ENCODE measurements around the gene SPSB3. TPM values are rescaled to one million over a fixed set of nuclear protein-coding genes. Genes with fewer than 3 reads are reported as not detected.

SPSB3 gene
- total and polyA plus RNA-seq, 2 of the 4 experiments (the other 2 are of a cell fraction), result 9.1 to 30.8 TPM

DNA sequence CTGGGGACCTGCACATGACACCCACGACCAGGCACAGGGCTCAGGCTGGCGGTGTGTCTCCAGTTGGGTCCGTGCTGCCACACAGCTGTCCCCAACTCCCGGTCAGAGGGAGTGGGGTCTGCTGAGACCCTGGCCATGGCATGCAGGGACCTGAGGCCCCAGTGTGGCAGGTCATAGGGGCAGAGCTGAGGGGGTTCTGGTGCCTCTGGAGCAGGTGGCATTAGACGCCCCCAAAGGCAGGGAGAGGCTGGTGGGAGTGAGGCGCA lies 4.6 kb upstream of the SPSB3 start:
- DNase-seq (no peak), ATAC-seq (ENCODE audit: low read depth) (no peak)
- in situ Hi-C loops (cut with MboI; ENCODE audit: low sequenced_read_pairs), result no loop called here
- ChIA-PET POLR2A (ENCODE audit: unreplicated experiment) (no interaction called here), CTCF (no interaction called here)
- 83% methylated on average over 1 of the region's 6 CpGs; no CpG with 5 or more reads in 1 of the 2 experiments for WGBS, 2 experiments (ENCODE audit: extremely low coverage in 2 of 2, insufficient read length in 1 of 2)
- no peak overlapping the region for H3K56ac ChIP-seq (ENCODE audit: extremely low read depth, insufficient read depth, low read length)
- no peak overlapping the region for H3K4me3 ChIP-seq (ENCODE audit: insufficient read depth, low read depth, low read length)
- H3K36me3 ChIP-seq (ENCODE audit: control insufficient read depth, insufficient read depth, low read length), result peaks cover 34% of the 10 kb centered on the region
- H2BK120ac ChIP-seq (ENCODE audit: low read depth, low read length), result no peak overlapping the region
- dilution Hi-C loops (cut with HindIII; ENCODE audit: low sequenced_read_pairs, unreplicated experiment), result no loop called here
- no peaks in the 10 kb centered on the region for H3K9me3 ChIP-seq (ENCODE audit: control insufficient read depth, insufficient read depth, low read length)
- intact Hi-C loops (cut with micrococcal nuclease), result no loop called here
- H3K23ac ChIP-seq (ENCODE audit: low read depth, low read length), result no peak overlapping the region
- H3K18ac ChIP-seq (ENCODE audit: low read depth, low read length), result no peak overlapping the region
- H3K4me2 ChIP-seq (ENCODE audit: low read depth, low read length), result no peak overlapping the region
- H3K4ac ChIP-seq (ENCODE audit: low read depth, low read length), result no peak overlapping the region
- H3K9me1 ChIP-seq (ENCODE audit: insufficient read depth, low read length), result peaks cover 4% of the 10 kb centered on the region; the same call in 1 of the 2 replicates
- H2BK5ac ChIP-seq (ENCODE audit: low read depth, low read length, poor library complexity, severe bottlenecking), result no peak overlapping the region
- H2AK5ac ChIP-seq (ENCODE audit: low read depth, low read length), result no peak overlapping the region
- no peak overlapping the region for H2BK20ac ChIP-seq (ENCODE audit: low read depth, low read length)
- no peak overlapping the region for H3K27ac ChIP-seq (ENCODE audit: insufficient read depth, low read length)
- no peak overlapping the region for H4K5ac ChIP-seq (ENCODE audit: low read depth, low read length)
- no peak overlapping the region for H3K14ac ChIP-seq (replicated peaks; ENCODE audit: low read depth, low read length)
- H3K4me1 ChIP-seq (ENCODE audit: control insufficient read depth, insufficient read depth, low read length), result no peaks in the 10 kb centered on the region
- H3K27me3 ChIP-seq (ENCODE audit: control insufficient read depth, insufficient read depth, low read length), result no peaks in the 10 kb centered on the region
- no peak overlapping the region for H4K91ac ChIP-seq (ENCODE audit: insufficient read depth, low read depth, low read length)
- H4K8ac ChIP-seq (ENCODE audit: low read depth in 2 of 2, low read length in 2 of 2), result no peak overlapping the region
- H2AK9ac ChIP-seq (replicated peaks; ENCODE audit: low read depth, low read length, poor library complexity), result no peak overlapping the region
- H2AFZ ChIP-seq (replicated peaks; ENCODE audit: low read length, poor library complexity), result no peak overlapping the region
- BruUV-seq (replicated peaks), result no TSS peak
- H3K79me1 ChIP-seq (ENCODE audit: low read depth in 1 of 2, low read length in 2 of 2), result peaks cover 12 to 40% of the 10 kb centered on the region in 2 experiments; a peak in 3 of 4 replicates
- no peak overlapping the region for H3K9ac ChIP-seq (ENCODE audit: low read depth, low read length)
- H4K20me1 ChIP-seq (ENCODE audit: insufficient read depth, low read length), result peaks cover 38% of the 10 kb centered on the region
- TF ChIP-seq, protein P1, sequence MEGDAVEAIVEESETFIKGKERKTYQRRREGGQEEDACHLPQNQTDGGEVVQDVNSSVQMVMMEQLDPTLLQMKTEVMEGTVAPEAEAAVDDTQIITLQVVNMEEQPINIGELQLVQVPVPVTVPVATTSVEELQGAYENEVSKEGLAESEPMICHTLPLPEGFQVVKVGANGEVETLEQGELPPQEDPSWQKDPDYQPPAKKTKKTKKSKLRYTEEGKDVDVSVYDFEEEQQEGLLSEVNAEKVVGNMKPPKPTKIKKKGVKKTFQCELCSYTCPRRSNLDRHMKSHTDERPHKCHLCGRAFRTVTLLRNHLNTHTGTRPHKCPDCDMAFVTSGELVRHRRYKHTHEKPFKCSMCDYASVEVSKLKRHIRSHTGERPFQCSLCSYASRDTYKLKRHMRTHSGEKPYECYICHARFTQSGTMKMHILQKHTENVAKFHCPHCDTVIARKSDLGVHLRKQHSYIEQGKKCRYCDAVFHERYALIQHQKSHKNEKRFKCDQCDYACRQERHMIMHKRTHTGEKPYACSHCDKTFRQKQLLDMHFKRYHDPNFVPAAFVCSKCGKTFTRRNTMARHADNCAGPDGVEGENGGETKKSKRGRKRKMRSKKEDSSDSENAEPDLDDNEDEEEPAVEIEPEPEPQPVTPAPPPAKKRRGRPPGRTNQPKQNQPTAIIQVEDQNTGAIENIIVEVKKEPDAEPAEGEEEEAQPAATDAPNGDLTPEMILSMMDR (conservative IDR thresholded peaks at IDR 0.05; ENCODE audit: low read depth, low read length), result no peak
- no peak for TF ChIP-seq RFX5 (IDR thresholded peaks at IDR 0.05; ENCODE audit: low read depth, low read length)
- no peak for TF ChIP-seq RCOR1 (IDR thresholded peaks at IDR 0.05; ENCODE audit: insufficient replicate concordance, low read length)
- TF ChIP-seq SMC3 (IDR thresholded peaks at IDR 0.05; ENCODE audit: low read depth, low read length), result no peak
- TF ChIP-seq, protein P2, sequence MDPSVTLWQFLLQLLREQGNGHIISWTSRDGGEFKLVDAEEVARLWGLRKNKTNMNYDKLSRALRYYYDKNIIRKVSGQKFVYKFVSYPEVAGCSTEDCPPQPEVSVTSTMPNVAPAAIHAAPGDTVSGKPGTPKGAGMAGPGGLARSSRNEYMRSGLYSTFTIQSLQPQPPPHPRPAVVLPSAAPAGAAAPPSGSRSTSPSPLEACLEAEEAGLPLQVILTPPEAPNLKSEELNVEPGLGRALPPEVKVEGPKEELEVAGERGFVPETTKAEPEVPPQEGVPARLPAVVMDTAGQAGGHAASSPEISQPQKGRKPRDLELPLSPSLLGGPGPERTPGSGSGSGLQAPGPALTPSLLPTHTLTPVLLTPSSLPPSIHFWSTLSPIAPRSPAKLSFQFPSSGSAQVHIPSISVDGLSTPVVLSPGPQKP (IDR thresholded peaks at IDR 0.05; ENCODE audit: borderline replicate concordance, low read depth, low read length), result no peak
- no peak for TF ChIP-seq RAD21 (IDR thresholded peaks at IDR 0.05; ENCODE audit: low read length)
- TF ChIP-seq, protein P3, sequence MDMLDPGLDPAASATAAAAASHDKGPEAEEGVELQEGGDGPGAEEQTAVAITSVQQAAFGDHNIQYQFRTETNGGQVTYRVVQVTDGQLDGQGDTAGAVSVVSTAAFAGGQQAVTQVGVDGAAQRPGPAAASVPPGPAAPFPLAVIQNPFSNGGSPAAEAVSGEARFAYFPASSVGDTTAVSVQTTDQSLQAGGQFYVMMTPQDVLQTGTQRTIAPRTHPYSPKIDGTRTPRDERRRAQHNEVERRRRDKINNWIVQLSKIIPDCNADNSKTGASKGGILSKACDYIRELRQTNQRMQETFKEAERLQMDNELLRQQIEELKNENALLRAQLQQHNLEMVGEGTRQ (IDR thresholded peaks at IDR 0.05; ENCODE audit: low read depth, low read length), result no peak
- no peak for TF ChIP-seq CEBPB (IDR thresholded peaks at IDR 0.05; ENCODE audit: low read depth, low read length)
- TF ChIP-seq BHLHE40 (IDR thresholded peaks at IDR 0.05; ENCODE audit: low read depth, low read length), result no peak
- TF ChIP-seq NFE2L2 (IDR thresholded peaks at IDR 0.05; ENCODE audit: low read depth, low read length), result no peak
- no peak for TF ChIP-seq MXI1 (IDR thresholded peaks at IDR 0.05; ENCODE audit: borderline replicate concordance, low read depth, low read length)
- TF ChIP-seq CHD1 (IDR thresholded peaks at IDR 0.05; ENCODE audit: low read depth, low read length), result no peak
- TF ChIP-seq MAFK (IDR thresholded peaks at IDR 0.05; ENCODE audit: low read depth, low read length), result no peak
- TF ChIP-seq MAZ (IDR thresholded peaks at IDR 0.05; ENCODE audit: borderline replicate concordance, low read depth, low read length), result no peak
- H2BK15ac ChIP-seq (ENCODE audit: low read depth, low read length), result no peak overlapping the region

Data from IMR-90 (cell line).